ENCODE data around the gene G6PD. TPM values are rescaled to one million over a fixed set of nuclear protein-coding genes. Genes with fewer than 3 reads are reported as not detected.

G6PD gene
- total RNA-seq, 4 donors from 2014 or later, result 47.2 to 288 (median 158) TPM

- Histone ChIP-seq H3K4me3 (replicated peaks in 1 of 3) (peak overlapping the region; percentile 22 to 55 (median 49)), H3K4me1 (peaks cover 13 to 25% of the 10 kb centered on the region in 2 donors), H3K36me3 (no peaks in the 10 kb centered on the region), H3K27me3 (no peaks in the 10 kb centered on the region), H3K27ac (peak overlapping the region in 2 of 3 donors; percentile 61 to 84), H3K9me3 (no peaks in the 10 kb centered on the region)
- WGBS, 2 donors, result 0% methylated on average over 8 to 9 of the region's 9 CpGs
- TF ChIP-seq POLR2A (IDR thresholded peaks at IDR 0.05) (no peak), CTCF (IDR thresholded peaks at IDR 0.05) (no peak)
- DNase-seq, result no peak
- intact Hi-C loops (cut with DNase I), result no loop called here
These were observed 1.3 kb upstream of the G6PD start for GRCh38 chrX:154548028-154548316.

GRCh38 chrX:154547245-154548027 is 790 bp upstream of the G6PD start, which contains the start of gene IKBKG:
Gene IKBKG (plus strand): TSS chrX:154547620. CDS start chrX:154552003, 4,383 bp downstream.
- WGBS, 2 donors, result 0% methylated on average over 5 of the region's 69 CpGs; no CpG with 5 or more reads in 1 of the 2 donors
- TF ChIP-seq CTCF (IDR thresholded peaks at IDR 0.05) (no peak), POLR2A (IDR thresholded peaks at IDR 0.05) (no peak)
- H3K4me1 ChIP-seq, result peaks cover 14 to 28% of the 10 kb centered on the region in 2 donors

GRCh38 chrX:154545673-154546274 is 872 bp downstream of the G6PD start:
- intact Hi-C loops (cut with DNase I), result no loop called here

More at GRCh38 chrX:154547245-154548027, 790 bp upstream of the G6PD start, which contains the start of gene IKBKG:
- peak; percentile 87 to 89 for DNase-seq
- H3K27ac ChIP-seq, result peak within 1 kb of the TSS; percentile 61 to 84 (median 83)
- intact Hi-C loops (cut with DNase I), result no loop called here
- H3K27me3 ChIP-seq, result no peaks in the 10 kb centered on the region
- no peaks in the 10 kb centered on the region for H3K36me3 ChIP-seq
- peak within 1 kb of the TSS; percentile 22 to 55 (median 49) for H3K4me3 ChIP-seq (replicated peaks in 1 of 3)
- no peaks in the 10 kb centered on the region for H3K9me3 ChIP-seq

GRCh38 chrX:154542723-154543424 is 3.8 kb downstream of the G6PD start:
- no peaks in the 10 kb centered on the region for H3K9me3 ChIP-seq
- H3K36me3 ChIP-seq, result no peaks in the 10 kb centered on the region
- TF ChIP-seq POLR2A (IDR thresholded peaks at IDR 0.05) (peak in 1 of 2 donors; percentile 54), CTCF (IDR thresholded peaks at IDR 0.05) (no peak)
- 46 to 49% methylated on average over 4 to 9 of the region's 20 CpGs for WGBS, 2 donors
- H3K4me3 ChIP-seq (replicated peaks in 1 of 3), result no peak overlapping the region
- peak overlapping the region; percentile 79 to 94 (median 83) for H3K27ac ChIP-seq
- peaks cover 15 to 53% of the 10 kb centered on the region in 2 donors for H3K4me1 ChIP-seq
- intact Hi-C loops (cut with DNase I), result no loop called here
- H3K27me3 ChIP-seq, result no peaks in the 10 kb centered on the region
- DNase-seq, result peak; percentile 87

More at GRCh38 chrX:154545673-154546274, 872 bp downstream of the G6PD start:
- peak overlapping the region in 1 of 3 donors; percentile 49 for H3K4me3 ChIP-seq (replicated peaks in 1 of 3)
- DNase-seq, result peak; percentile 5 to 11
- TF ChIP-seq POLR2A (IDR thresholded peaks at IDR 0.05) (no peak), CTCF (IDR thresholded peaks at IDR 0.05) (no peak)
- no peaks in the 10 kb centered on the region for H3K9me3 ChIP-seq
- H3K27me3 ChIP-seq, result no peaks in the 10 kb centered on the region
- peaks cover 17 to 45% of the 10 kb centered on the region in 2 donors for H3K4me1 ChIP-seq
- 65 to 82% methylated on average over 9 of the region's 17 CpGs for WGBS, 2 donors
- no peaks in the 10 kb centered on the region for H3K36me3 ChIP-seq
- peak overlapping the region in 1 of 3 donors; percentile 41 for H3K27ac ChIP-seq

All from thyroid gland (tissue), 4 donors.